HG03108 (cell line): ENCODE data around the gene TELO2.

Source experiments
- ATAC-seq: cut with Tn5 transposase; IDR thresholded peaks from one replicate; pipeline ENCODE4 v1.9.1; 2021; ENCODE audit warnings: moderate library complexity; ENCODE audit not compliant: unreplicated experiment

The TELO2 gene

DNA sequence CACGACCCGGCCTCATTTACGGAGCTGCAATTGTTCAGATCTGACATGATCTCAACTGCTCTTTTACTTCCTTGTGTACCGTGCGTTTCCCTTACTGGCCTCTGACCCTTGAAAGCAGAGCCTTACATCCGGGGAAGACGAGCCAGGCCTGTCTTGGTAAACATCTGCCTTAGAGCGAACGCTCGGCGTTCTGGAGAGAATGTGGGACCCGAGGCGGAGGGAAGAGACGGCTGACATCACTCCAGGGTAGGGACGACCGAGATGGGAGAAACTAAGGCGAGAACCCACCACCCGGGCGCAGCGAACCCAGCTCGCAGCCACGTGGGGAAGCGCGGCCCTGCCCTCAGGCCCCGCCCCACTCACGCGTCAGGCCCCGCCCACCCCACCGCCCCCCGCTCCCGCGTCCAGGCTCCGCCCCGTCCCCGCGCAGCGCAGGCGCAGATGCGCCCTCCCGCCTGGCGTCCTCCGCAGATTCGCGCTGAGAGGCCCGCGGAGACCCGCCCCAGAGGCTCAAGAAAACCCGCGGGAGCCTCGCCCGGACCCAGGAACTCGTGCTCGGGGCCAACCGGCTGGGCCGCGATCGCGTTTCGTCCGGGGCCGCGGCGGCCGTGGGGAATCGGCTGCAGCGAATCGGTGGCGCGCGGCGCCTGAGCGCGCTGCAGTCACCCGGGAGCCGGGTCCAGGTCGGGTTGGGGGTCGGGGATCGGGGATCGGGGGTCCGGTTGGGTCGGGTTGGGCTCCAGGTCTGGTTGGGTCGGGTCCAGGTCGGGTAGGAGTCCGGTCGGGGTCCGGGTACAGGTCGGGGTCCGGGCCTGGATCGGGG is at the start of gene TELO2:
TSS of gene TELO2 (plus strand) at position 438 of the 823 bp plus-strand sequence. CDS start 922 bp downstream, outside the sequence.
- ATAC-seq, result no peak

GRCh38 chr16:1443403-1443973 is 49.7 kb upstream of the TELO2 start:
- ATAC-seq, result no peak

GRCh38 chr16:1443980-1444729 is 49.0 kb upstream of the TELO2 start, which contains the start of gene CCDC154:
CCDC154 (minus strand) TSS chr16:1444556; CDS start chr16:1444322, 234 bp downstream.
- no peak for ATAC-seq

- no peak for ATAC-seq
Observed at GRCh38 chr16:1444730-1445517, 48.2 kb upstream of the TELO2 start.

DNA sequence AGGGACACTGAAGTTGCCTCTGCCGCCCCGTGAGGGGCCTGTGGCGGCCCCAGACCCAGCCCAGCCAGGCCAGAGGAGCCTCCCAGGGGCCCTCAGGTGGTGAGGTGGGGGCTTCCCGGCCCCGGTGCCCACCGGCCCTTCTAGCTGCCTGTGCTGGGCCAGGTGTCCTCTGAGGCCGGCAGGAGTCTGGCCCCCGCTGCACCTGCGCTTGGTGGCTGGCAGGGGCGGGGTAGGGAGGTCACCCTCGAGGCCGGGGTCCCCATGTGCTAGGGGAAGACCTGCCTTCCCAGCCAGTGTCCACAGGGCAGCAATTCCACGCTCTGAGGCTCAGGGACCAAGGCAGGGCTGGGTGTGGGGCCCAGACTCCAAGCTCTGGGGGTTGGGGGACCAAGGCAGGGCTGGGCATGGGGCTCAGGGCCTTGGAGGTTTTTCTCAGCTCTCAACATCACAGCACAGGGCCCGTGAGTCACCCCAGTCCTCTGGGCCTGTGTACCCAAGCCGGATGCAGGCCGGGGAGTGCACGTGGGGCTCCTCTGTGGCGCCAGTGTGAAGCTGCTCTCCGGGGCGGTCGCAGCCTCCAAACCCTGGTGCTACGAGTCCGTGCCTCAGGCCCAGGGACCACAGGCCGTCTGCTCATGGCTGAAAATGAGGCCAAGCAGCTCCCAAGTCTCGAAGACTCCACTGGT is 47.5 kb upstream of the TELO2 start:
- ATAC-seq, result no peak

- no peak for ATAC-seq
Observed at GRCh38 chr16:1446296-1447080, 46.7 kb upstream of the TELO2 start.

DNA sequence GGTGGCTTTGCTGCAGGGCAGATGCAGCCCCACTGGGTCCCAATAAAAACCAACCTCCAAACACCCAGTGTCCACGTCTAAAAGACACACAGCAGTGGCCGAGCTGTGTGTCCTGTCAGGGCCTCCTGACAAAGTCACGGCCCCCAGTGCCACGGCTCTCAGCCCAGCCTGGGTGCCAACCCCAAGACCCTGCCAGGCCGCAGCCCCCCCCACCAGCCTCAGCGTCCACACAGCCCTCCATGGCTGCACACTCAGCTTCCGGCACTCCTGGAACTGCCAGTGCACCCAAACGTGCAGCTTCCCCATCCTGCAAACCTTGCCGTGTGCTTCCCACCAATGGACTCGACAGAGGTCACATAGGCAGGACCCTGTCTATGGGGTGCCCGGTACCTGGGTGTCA is 45.2 kb upstream of the TELO2 start:
- ATAC-seq, result no peak

DNA sequence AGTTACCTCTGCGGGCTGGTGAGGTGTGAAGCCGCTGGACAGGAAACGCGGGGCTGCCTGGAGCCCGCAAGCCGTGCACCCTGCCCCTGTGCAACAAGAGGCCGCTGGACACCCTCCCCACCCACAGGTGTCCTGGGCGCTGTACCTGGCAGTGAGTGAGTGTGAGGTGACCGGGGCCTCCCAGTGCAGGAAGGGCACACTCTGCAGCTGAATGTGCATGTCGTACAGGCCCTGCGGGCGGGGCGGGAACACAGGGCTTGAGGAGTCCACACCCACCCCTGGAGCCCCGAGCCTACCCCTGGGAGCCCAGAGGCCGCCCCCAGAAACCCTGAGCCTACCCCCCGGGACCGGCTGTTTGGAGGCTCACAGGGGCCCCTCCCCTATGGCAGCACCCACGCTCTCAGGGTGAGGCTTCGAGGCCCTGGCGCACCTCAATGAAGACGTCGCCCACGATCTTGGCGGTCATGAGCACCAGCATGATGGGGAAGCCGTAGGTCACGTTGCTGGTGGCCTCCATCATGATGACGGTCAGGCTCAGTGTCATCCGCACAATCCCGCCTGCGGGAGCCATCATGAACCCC is 44.5 kb upstream of the TELO2 start:
- no peak for ATAC-seq

- ATAC-seq, result no peak
Observed at GRCh38 chr16:1449201-1449788, 43.9 kb upstream of the TELO2 start.

DNA sequence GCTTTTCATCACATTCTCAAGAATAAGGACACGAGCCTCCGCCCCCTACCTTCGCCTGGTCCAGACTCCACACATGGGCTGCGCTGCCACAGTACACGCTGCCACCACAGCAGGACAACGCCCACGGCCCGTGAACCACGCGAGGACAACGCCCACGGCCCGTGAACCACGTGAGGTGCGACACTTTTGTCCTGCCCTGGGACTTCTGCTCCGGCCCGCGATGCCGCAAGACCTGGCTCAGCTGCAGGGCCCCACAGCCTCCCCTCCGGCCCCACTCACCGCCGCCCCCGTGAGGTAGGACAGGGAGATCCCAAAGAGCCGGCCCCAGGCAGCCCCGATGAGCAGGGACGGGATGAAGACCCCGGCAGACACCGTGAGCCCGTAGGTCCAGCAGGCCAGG is 42.9 kb upstream of the TELO2 start:
- no peak for ATAC-seq

GRCh38 chr16:1450841-1451240 is 42.3 kb upstream of the TELO2 start:
- ATAC-seq, result no peak

GRCh38 chr16:1451702-1452392 is 41.3 kb upstream of the TELO2 start:
- no peak for ATAC-seq

GRCh38 chr16:1452530-1452929 is 40.6 kb upstream of the TELO2 start:
- no peak for ATAC-seq

DNA sequence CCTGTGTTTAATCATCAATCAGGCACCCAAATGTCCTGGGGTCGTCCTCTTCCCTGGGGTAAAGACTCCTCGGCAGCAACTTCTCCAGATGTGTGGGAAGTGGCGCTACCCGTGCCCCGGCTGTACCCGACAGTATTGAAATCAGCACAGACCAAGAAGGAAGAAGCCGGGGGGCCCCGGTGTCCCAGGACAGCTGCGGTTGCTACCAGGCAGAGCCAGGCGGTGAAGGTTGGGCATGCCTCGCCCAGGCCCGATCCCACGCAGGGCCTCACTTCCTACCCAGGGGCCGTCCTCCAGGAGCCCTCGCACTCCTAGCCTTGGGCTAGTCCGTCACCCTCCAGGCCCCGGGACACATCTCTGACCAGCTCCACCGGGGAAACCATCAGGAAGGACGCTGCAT is 39.8 kb upstream of the TELO2 start:
- no peak for ATAC-seq

DNA sequence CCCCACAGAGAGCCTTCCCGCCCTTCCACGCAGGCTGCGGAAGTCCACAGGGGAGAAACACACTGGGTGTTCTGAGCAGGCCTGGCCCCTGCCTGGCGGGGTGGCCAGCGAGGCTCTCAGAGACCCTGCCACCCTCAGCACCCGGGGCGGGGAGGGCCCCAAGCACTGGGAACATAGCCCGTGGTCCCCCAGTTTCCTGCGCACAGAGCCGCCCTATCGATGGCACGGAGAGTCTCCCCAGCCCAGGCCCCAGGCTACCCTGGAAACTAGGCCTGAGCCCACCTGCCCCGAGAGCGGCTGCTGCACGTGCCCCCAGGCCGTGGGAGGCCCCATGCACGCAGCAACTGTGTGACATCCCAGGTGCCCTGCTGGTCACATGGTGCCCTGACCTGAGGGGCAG is 38.6 kb upstream of the TELO2 start:
- ATAC-seq, result no peak

- ATAC-seq, result no peak
Observed at GRCh38 chr16:1455190-1456171, 37.7 kb upstream of the TELO2 start.

GRCh38 chr16:1456951-1457350 is 36.2 kb upstream of the TELO2 start:
- ATAC-seq, result no peak
